Measurements from ENCODE around the gene HDAC4. TPM values are rescaled to one million over a fixed set of nuclear protein-coding genes. Genes with fewer than 3 reads are reported as not detected.

Gene HDAC4
- total RNA-seq, 1 experiment from 2014 or later = 61.5 TPM

- Histone ChIP-seq H3K4me3 (no peak overlapping the region), H3K36me3 (ENCODE audit: low read depth) (no peaks in the 10 kb centered on the region; the same call in 1 of the 2 replicates), H3K27me3 (ENCODE audit: insufficient read depth, low read depth) (no peaks in the 10 kb centered on the region), H3K9me2 (ENCODE audit: insufficient read depth) (no peaks in the 10 kb centered on the region), H3K4me2 (no peak overlapping the region), H3K27ac (no peak overlapping the region), H3K79me2 (ENCODE audit: low read depth) (no peaks in the 10 kb centered on the region), H3K9me3 (ENCODE audit: insufficient read depth, low read depth) (no peaks in the 10 kb centered on the region), H3K4me1 (replicated peaks; ENCODE audit: insufficient read depth) (no peaks in the 10 kb centered on the region), H4K20me1 (ENCODE audit: insufficient read depth) (no peaks in the 10 kb centered on the region), H3F3A (ENCODE audit: insufficient read depth, low read depth) (no peaks in the 10 kb centered on the region), H2AFZ (no peak overlapping the region)
- no TSS peak for BruUV-seq (replicated peaks)
- TF ChIP-seq EZH2 (IDR thresholded peaks at IDR 0.05; ENCODE audit: low read depth) = no peak
- no peak for TF ChIP-seq CTCF (conservative IDR thresholded peaks at IDR 0.05)
- DNase-seq = no peak
- POLR2A ChIA-PET (ENCODE audit: unreplicated experiment) = no interaction called here
- intact Hi-C loops (cut with micrococcal nuclease; ENCODE audit: unreplicated experiment) = no loop called here
- CTCF ChIA-PET = interaction anchor here (0.5 kb wide), 1 partner anchor 272 kb away, joined by 3 read pairs; no protein-coding TSS in a partner anchor
Measured at GRCh38 chr2:239062743-239063142, 338.1 kb downstream of the HDAC4 start.

- BruUV-seq (replicated peaks) = no TSS peak
- POLR2A ChIA-PET (ENCODE audit: unreplicated experiment) = no interaction called here
- intact Hi-C loops (cut with micrococcal nuclease; ENCODE audit: unreplicated experiment) = no loop called here
Measured at GRCh38 chr2:239061824-239062570, 338.8 kb downstream of the HDAC4 start.

GRCh38 chr2:239061121-239061666, 339.6 kb downstream of the HDAC4 start:
- intact Hi-C loops (cut with micrococcal nuclease; ENCODE audit: unreplicated experiment) = no loop called here
- DNase-seq = no peak
- ChIA-PET POLR2A (ENCODE audit: unreplicated experiment) (no interaction called here), CTCF (no interaction called here)
- Histone ChIP-seq H3K4me2 (no peak overlapping the region), H3K79me2 (ENCODE audit: low read depth) (no peaks in the 10 kb centered on the region), H3K27me3 (ENCODE audit: insufficient read depth, low read depth) (no peaks in the 10 kb centered on the region), H3F3A (ENCODE audit: insufficient read depth, low read depth) (no peaks in the 10 kb centered on the region), H3K4me1 (replicated peaks; ENCODE audit: insufficient read depth) (no peaks in the 10 kb centered on the region), H3K9me3 (ENCODE audit: insufficient read depth, low read depth) (no peaks in the 10 kb centered on the region), H3K27ac (no peak overlapping the region), H2AFZ (no peak overlapping the region), H4K20me1 (ENCODE audit: insufficient read depth) (no peaks in the 10 kb centered on the region), H3K36me3 (ENCODE audit: low read depth) (no peaks in the 10 kb centered on the region), H3K9me2 (ENCODE audit: insufficient read depth) (no peaks in the 10 kb centered on the region), H3K4me3 (no peak overlapping the region)
- TF ChIP-seq CTCF (conservative IDR thresholded peaks at IDR 0.05) (no peak), EZH2 (IDR thresholded peaks at IDR 0.05; ENCODE audit: low read depth) (no peak)
- BruUV-seq (replicated peaks) = no TSS peak

More at GRCh38 chr2:239061824-239062570, 338.8 kb downstream of the HDAC4 start:
- TF ChIP-seq EZH2 (IDR thresholded peaks at IDR 0.05; ENCODE audit: low read depth) (no peak), CTCF (conservative IDR thresholded peaks at IDR 0.05) (no peak)
- Histone ChIP-seq H3K27ac (no peak overlapping the region), H3F3A (ENCODE audit: insufficient read depth, low read depth) (no peaks in the 10 kb centered on the region), H3K4me3 (no peak overlapping the region), H3K4me2 (no peak overlapping the region), H3K36me3 (ENCODE audit: low read depth) (no peaks in the 10 kb centered on the region; the same call in 1 of the 2 replicates), H3K79me2 (ENCODE audit: low read depth) (no peaks in the 10 kb centered on the region), H3K9me3 (ENCODE audit: insufficient read depth, low read depth) (no peaks in the 10 kb centered on the region), H3K9me2 (ENCODE audit: insufficient read depth) (no peaks in the 10 kb centered on the region), H4K20me1 (ENCODE audit: insufficient read depth) (no peaks in the 10 kb centered on the region), H3K4me1 (replicated peaks; ENCODE audit: insufficient read depth) (no peaks in the 10 kb centered on the region), H2AFZ (no peak overlapping the region), H3K27me3 (ENCODE audit: insufficient read depth, low read depth) (no peaks in the 10 kb centered on the region)
- no peak for DNase-seq
- CTCF ChIA-PET = no interaction called here
